ENCODE measurements around the gene FBXL19. TPM values are rescaled to one million over a fixed set of nuclear protein-coding genes. Genes with fewer than 3 reads are reported as not detected.

The FBXL19 gene
- polyA plus RNA-seq, 1 donor: 17.6 TPM

DNA sequence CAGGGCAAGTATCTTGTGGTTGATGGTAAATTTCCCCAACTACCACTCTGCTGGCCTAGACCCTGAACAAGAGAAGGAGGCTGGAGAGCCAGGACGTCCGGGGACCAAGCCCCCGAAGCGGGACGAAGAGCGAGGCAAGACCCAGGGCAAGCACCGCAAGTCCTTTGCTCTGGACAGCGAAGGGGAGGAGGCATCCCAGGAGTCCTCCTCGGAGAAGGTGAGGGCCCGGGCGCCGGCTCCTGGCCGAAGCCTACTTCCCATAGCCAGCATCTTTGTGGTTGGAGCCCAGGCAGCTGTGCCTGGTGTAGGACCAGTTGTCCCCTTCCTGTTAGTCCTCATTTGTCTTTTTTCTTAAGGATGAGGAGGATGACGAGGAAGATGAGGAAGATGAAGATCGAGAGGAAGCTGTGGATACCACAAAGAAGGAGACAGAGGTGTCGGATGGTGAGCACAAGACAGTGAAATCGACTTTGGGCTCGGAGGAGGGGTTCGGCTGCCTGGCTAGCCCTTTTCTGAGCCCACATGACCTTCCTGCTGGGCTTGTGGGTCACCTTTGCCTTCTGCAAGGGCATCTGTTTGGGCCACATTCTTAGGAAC is 46.0 kb downstream of the FBXL19 start:
- H3K36me3 ChIP-seq (ENCODE audit: control insufficient read depth, insufficient read depth, low read length): peaks cover 83% of the 10 kb centered on the region
- H3K4me1 ChIP-seq (ENCODE audit: control insufficient read depth, insufficient read depth, low read length): no peaks in the 10 kb centered on the region
- WGBS (ENCODE audit: insufficient coverage, low lambda C conversion rate): no CpG with 5 or more reads among the region's 19 CpGs
- no peak overlapping the region for H3K27ac ChIP-seq (ENCODE audit: low read length)
- DNase-seq: no peak
- no peaks in the 10 kb centered on the region for H3K27me3 ChIP-seq (ENCODE audit: control insufficient read depth, insufficient read depth, low read length)
- no peaks in the 10 kb centered on the region for H3K9me3 ChIP-seq (ENCODE audit: control insufficient read depth, low read depth, low read length)
- H3K4me3 ChIP-seq (ENCODE audit: low read length): no peak overlapping the region

DNA sequence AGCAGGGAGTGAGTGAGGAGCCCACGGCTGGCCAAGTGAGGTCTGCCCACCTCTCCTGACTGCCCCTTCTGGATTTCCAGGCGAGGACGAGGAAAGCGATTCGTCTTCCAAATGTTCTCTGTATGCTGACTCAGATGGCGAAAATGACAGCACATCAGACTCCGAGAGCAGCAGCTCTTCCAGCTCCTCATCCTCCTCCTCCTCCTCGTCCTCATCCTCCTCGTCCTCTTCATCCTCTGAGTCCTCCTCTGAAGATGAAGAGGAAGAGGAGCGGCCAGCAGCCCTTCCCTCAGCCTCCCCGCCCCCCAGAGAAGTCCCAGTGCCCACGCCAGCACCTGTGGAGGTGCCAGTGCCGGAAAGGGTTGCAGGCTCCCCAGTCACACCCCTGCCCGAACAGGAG is 47.9 kb downstream of the FBXL19 start:
- DNase-seq: no peak
- peaks cover 80% of the 10 kb centered on the region for H3K36me3 ChIP-seq (ENCODE audit: control insufficient read depth, insufficient read depth, low read length)
- no peaks in the 10 kb centered on the region for H3K9me3 ChIP-seq (ENCODE audit: control insufficient read depth, low read depth, low read length)
- WGBS (ENCODE audit: insufficient coverage, low lambda C conversion rate): no CpG with 5 or more reads among the region's 14 CpGs
- H3K27ac ChIP-seq (ENCODE audit: low read length): no peak overlapping the region
- no peak overlapping the region for H3K4me3 ChIP-seq (ENCODE audit: low read length)
- H3K27me3 ChIP-seq (ENCODE audit: control insufficient read depth, insufficient read depth, low read length): no peaks in the 10 kb centered on the region
- no peaks in the 10 kb centered on the region for H3K4me1 ChIP-seq (ENCODE audit: control insufficient read depth, insufficient read depth, low read length)

DNA sequence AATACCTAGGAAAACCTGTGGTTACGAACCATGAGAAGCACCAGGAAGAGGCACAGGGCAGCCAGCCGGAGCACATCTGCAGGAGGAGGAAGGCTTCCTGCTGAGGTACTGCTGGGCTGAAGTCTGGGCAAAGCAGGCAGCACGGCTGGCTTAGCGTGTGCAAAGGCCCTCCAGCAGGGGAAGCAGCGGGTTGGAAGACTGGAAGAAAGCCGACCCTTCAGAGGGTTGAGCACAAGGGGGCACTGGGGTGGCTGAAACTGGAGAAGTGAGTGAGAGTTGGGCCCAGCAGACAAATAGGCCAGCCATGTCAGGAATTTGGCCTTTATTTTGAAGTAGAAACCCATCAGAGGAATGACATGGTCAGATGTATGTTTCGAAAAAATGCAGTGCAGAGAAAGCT is 49.5 kb downstream of the FBXL19 start:
- Histone ChIP-seq H3K27me3 (ENCODE audit: control insufficient read depth, insufficient read depth, low read length) (no peaks in the 10 kb centered on the region), H3K4me1 (ENCODE audit: control insufficient read depth, insufficient read depth, low read length) (no peaks in the 10 kb centered on the region), H3K36me3 (ENCODE audit: control insufficient read depth, insufficient read depth, low read length) (peaks cover 79% of the 10 kb centered on the region), H3K4me3 (ENCODE audit: low read length) (no peak overlapping the region), H3K27ac (ENCODE audit: low read length) (no peak overlapping the region), H3K9me3 (ENCODE audit: control insufficient read depth, low read depth, low read length) (no peaks in the 10 kb centered on the region)
- DNase-seq: no peak
- WGBS (ENCODE audit: insufficient coverage, low lambda C conversion rate): no CpG with 5 or more reads among the region's 7 CpGs

DNA sequence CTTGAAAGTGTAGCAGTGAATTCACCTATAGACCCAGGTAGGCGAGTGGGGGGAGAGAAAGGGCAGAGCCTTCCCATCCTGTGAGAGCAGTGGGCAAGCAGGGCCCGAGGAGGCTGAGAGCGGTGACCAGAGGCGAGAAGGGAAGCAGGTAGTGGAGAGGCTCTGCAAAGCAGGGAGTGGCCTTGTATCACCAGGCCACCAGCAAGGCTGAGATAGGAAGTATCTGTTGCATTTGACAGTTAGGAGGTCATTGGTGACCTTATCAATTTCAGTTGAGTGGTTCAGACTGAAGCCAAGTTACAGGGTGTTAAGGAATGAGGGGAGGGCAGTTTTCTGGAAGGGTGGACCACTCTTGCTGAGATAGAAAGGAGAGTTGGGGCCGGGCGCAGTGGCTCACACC is 51.0 kb downstream of the FBXL19 start:
- DNase-seq: no peak
- Histone ChIP-seq H3K27me3 (ENCODE audit: control insufficient read depth, insufficient read depth, low read length) (no peaks in the 10 kb centered on the region), H3K4me1 (ENCODE audit: control insufficient read depth, insufficient read depth, low read length) (no peaks in the 10 kb centered on the region), H3K36me3 (ENCODE audit: control insufficient read depth, insufficient read depth, low read length) (peaks cover 77% of the 10 kb centered on the region), H3K4me3 (ENCODE audit: low read length) (no peak overlapping the region), H3K27ac (ENCODE audit: low read length) (no peak overlapping the region), H3K9me3 (ENCODE audit: control insufficient read depth, low read depth, low read length) (no peaks in the 10 kb centered on the region)
- WGBS (ENCODE audit: insufficient coverage, low lambda C conversion rate): no CpG with 5 or more reads among the region's 6 CpGs

DNA sequence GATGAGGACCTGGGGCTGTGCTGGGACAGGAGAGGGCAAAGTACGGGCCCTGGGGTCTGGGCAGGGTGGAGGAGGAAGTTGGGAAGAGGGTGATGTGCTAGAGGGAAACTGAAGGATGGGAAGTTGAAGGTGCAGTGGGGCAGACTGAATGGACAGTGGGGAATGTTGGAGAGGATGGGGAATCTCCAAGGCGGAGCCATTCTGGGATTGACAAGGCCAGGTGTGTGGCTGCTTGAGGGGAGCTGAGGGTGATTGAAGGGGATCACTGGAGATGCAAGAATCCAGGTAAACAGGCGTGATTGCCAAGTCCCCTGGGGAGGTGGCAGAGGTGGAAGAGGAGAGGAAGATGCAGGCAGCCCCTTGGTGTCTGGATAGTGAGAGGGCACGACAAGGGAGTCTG is 53.1 kb downstream of the FBXL19 start:
- Histone ChIP-seq H3K9me3 (ENCODE audit: control insufficient read depth, low read depth, low read length) (no peaks in the 10 kb centered on the region), H3K36me3 (ENCODE audit: control insufficient read depth, insufficient read depth, low read length) (peaks cover 76% of the 10 kb centered on the region), H3K4me3 (ENCODE audit: low read length) (no peak overlapping the region), H3K27ac (ENCODE audit: low read length) (no peak overlapping the region), H3K4me1 (ENCODE audit: control insufficient read depth, insufficient read depth, low read length) (no peaks in the 10 kb centered on the region), H3K27me3 (ENCODE audit: control insufficient read depth, insufficient read depth, low read length) (no peaks in the 10 kb centered on the region)
- WGBS (ENCODE audit: insufficient coverage, low lambda C conversion rate): 94% methylated on average over 3 of the region's 4 CpGs
- DNase-seq: no peak

DNA sequence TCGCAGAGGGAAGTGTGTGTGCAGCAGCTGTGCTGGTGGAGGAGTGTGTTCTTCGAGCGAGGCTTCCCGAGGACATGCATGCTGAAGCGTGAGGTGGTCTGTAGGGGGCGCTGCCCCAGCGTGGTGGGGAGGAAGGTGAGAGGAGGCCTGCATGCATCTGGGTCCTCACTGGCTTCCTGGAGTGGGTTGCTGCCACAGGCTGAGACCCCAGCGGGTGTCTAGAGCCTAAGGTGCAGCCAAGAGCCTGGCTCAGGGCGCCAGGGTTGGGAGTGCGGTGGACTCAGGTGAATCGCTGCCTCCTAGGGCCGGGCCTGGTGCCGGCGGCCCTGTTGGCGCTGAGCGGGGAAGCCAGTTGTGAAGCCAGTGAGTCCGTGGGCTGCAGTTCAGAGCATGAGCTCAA is 54.1 kb downstream of the FBXL19 start:
- no peaks in the 10 kb centered on the region for H3K27me3 ChIP-seq (ENCODE audit: control insufficient read depth, insufficient read depth, low read length)
- H3K27ac ChIP-seq (ENCODE audit: low read length): no peak overlapping the region
- no peak overlapping the region for H3K4me3 ChIP-seq (ENCODE audit: low read length)
- no peaks in the 10 kb centered on the region for H3K9me3 ChIP-seq (ENCODE audit: control insufficient read depth, low read depth, low read length)
- WGBS (ENCODE audit: insufficient coverage, low lambda C conversion rate): no CpG with 5 or more reads among the region's 17 CpGs
- H3K4me1 ChIP-seq (ENCODE audit: control insufficient read depth, insufficient read depth, low read length): no peaks in the 10 kb centered on the region
- H3K36me3 ChIP-seq (ENCODE audit: control insufficient read depth, insufficient read depth, low read length): peaks cover 73% of the 10 kb centered on the region
- no peak for DNase-seq

DNA sequence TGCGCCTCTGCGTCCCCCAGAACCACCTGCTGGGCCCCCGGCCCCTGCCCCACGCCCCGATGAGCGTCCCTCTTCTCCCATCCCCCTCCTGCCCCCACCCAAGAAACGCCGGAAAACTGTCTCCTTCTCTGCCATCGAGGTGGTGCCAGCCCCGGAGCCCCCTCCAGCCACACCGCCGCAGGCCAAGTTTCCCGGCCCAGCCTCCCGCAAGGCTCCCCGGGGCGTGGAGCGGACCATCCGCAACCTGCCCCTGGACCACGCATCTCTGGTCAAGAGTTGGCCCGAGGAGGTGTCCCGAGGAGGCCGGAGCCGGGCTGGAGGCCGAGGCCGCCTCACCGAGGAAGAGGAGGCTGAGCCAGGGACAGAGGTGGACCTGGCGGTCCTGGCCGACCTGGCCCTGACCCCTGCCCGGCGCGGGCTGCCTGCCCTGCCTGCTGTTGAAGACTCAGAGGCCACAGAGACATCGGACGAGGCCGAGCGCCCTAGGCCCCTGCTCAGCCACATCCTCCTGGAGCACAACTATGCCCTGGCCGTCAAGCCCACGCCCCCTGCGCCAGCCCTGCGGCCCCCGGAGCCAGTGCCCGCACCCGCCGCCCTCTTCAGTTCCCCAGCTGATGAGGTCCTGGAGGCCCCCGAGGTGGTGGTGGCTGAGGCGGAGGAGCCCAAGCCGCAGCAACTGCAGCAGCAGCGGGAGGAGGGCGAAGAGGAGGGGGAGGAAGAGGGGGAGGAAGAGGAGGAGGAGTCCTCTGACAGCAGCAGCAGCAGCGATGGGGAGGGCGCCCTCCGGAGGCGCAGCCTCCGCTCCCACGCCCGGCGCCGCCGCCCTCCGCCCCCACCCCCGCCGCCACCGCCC is 56.0 kb downstream of the FBXL19 start:
- Histone ChIP-seq H3K36me3 (ENCODE audit: control insufficient read depth, insufficient read depth, low read length) (peaks cover 71% of the 10 kb centered on the region), H3K27me3 (ENCODE audit: control insufficient read depth, insufficient read depth, low read length) (no peaks in the 10 kb centered on the region), H3K27ac (ENCODE audit: low read length) (no peak overlapping the region), H3K4me1 (ENCODE audit: control insufficient read depth, insufficient read depth, low read length) (no peaks in the 10 kb centered on the region), H3K9me3 (ENCODE audit: control insufficient read depth, low read depth, low read length) (no peaks in the 10 kb centered on the region), H3K4me3 (ENCODE audit: low read length) (no peak overlapping the region)
- DNase-seq: no peak
- no CpG with 5 or more reads among the region's 62 CpGs for WGBS (ENCODE audit: insufficient coverage, low lambda C conversion rate)

DNA sequence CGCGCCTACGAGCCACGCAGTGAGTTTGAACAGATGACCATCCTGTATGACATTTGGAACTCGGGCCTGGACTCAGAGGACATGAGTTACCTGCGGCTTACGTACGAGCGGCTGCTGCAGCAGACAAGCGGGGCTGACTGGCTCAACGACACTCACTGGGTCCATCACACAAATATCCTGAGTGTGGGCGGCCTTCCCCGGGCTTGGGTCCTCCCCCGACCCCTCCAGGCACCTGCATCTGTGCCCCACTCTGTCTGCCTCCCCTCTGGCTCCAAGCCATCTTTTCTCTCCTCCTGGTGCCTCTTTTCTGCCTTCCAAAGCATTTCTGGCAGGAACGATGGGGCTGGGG is 56.6 kb downstream of the FBXL19 start:
- H3K4me1 ChIP-seq (ENCODE audit: control insufficient read depth, insufficient read depth, low read length): no peaks in the 10 kb centered on the region
- no CpG with 5 or more reads among the region's 15 CpGs for WGBS (ENCODE audit: insufficient coverage, low lambda C conversion rate)
- no peak overlapping the region for H3K4me3 ChIP-seq (ENCODE audit: low read length)
- H3K27me3 ChIP-seq (ENCODE audit: control insufficient read depth, insufficient read depth, low read length): no peaks in the 10 kb centered on the region
- H3K36me3 ChIP-seq (ENCODE audit: control insufficient read depth, insufficient read depth, low read length): peaks cover 73% of the 10 kb centered on the region
- no peak overlapping the region for H3K27ac ChIP-seq (ENCODE audit: low read length)
- no peak for DNase-seq
- no peaks in the 10 kb centered on the region for H3K9me3 ChIP-seq (ENCODE audit: control insufficient read depth, low read depth, low read length)

DNA sequence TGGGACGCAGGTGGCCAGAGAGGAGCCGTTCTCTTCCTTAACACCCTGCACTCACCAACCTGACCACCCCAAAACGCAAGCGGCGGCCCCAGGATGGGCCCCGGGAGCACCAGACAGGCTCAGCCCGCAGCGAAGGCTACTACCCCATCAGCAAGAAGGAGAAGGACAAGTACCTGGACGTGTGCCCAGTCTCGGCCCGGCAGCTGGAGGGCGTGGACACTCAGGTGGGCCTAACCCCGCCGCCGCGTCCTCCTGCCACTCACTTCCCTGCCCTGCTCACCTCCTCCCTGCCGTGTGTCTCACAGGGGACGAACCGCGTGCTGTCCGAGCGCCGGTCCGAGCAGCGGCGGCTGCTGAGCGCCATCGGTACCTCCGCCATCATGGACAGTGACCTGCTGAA is 57.1 kb downstream of the FBXL19 start:
- Histone ChIP-seq H3K27ac (ENCODE audit: low read length) (no peak overlapping the region), H3K36me3 (ENCODE audit: control insufficient read depth, insufficient read depth, low read length) (peaks cover 70% of the 10 kb centered on the region), H3K27me3 (ENCODE audit: control insufficient read depth, insufficient read depth, low read length) (no peaks in the 10 kb centered on the region), H3K4me3 (ENCODE audit: low read length) (no peak overlapping the region), H3K9me3 (ENCODE audit: control insufficient read depth, low read depth, low read length) (no peaks in the 10 kb centered on the region), H3K4me1 (ENCODE audit: control insufficient read depth, insufficient read depth, low read length) (peaks cover 1% of the 10 kb centered on the region)
- no peak for DNase-seq
- no CpG with 5 or more reads among the region's 29 CpGs for WGBS (ENCODE audit: insufficient coverage, low lambda C conversion rate)

DNA sequence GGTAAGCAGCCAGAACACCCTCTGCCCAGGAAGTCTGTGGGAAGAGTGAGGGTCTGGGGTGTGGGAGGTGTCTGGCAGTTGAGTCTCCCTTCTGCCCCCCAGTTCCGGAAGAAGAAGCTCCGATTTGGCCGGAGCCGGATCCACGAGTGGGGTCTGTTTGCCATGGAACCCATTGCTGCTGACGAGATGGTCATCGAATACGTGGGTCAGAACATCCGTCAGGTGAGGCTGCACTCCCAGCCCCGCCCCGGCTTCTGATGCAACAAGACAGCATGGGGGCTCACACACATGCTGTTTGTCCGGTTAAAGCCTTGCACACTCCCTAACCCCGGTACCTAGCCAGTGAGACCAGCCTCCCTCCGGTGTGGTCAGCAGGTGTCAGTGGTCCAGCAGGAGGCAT is 57.6 kb downstream of the FBXL19 start:
- no peak for DNase-seq
- Histone ChIP-seq H3K36me3 (ENCODE audit: control insufficient read depth, insufficient read depth, low read length) (peaks cover 64% of the 10 kb centered on the region), H3K27me3 (ENCODE audit: control insufficient read depth, insufficient read depth, low read length) (no peaks in the 10 kb centered on the region), H3K4me3 (ENCODE audit: low read length) (no peak overlapping the region), H3K9me3 (ENCODE audit: control insufficient read depth, low read depth, low read length) (no peaks in the 10 kb centered on the region), H3K4me1 (ENCODE audit: control insufficient read depth, insufficient read depth, low read length) (peaks cover 6% of the 10 kb centered on the region), H3K27ac (ENCODE audit: low read length) (no peak overlapping the region)
- no CpG with 5 or more reads among the region's 14 CpGs for WGBS (ENCODE audit: insufficient coverage, low lambda C conversion rate)

All from large intestine (tissue), 3 donors.